BE2C (cell line): ENCODE measurements around the gene PERCC1.

Source experiments
- DNase-seq: peaks from one replicate; pipeline ENCODE4 v3.0.0-alpha.2; 2020
- H3K27me3 ChIP-seq: fragments of 250-450 bp; sonication (Bioruptor Pico); 2 replicates; pipeline ENCODE4 v1.5.1; 2020; ENCODE audit warnings: mild to moderate bottlenecking
- H3K36me3 ChIP-seq: fragments of 250-450 bp; sonication (Bioruptor Pico); 2 replicates; pipeline ENCODE4 v1.5.1; 2020; ENCODE audit warnings: mild to moderate bottlenecking
- H3K4me1 ChIP-seq: fragments of 250-450 bp; sonication (Bioruptor Pico); 2 replicates; pipeline ENCODE4 v1.5.1; 2020
- H3K4me3 ChIP-seq: 2 replicates; pipeline ENCODE4 v1.5.1; 2011; ENCODE audit warnings: low read depth, low read length
- H3K9me3 ChIP-seq: fragments of 250-450 bp; sonication (Bioruptor Pico); 2 replicates; pipeline ENCODE4 v1.5.1; 2020
- CTCF ChIP-seq: IDR thresholded peaks from 2 replicates; pipeline ENCODE4 v1.5.1; 2012; ENCODE audit warnings: mild to moderate bottlenecking, low read depth, low read length

PERCC1 gene

GRCh38 chr16:1414532-1415260 lies 16.2 kb upstream of the PERCC1 start, which contains the start of gene UNKL:
Gene UNKL (minus strand): TSS chr16:1414704. CDS start chr16:1414691, 13 bp downstream.
- H3K4me1 ChIP-seq, result no peaks in the 10 kb centered on the region
- peaks cover 7% of the 10 kb centered on the region; the same call in 1 of the 2 replicates for H3K36me3 ChIP-seq
- peak; percentile 87 for DNase-seq
- no peaks in the 10 kb centered on the region for H3K27me3 ChIP-seq
- H3K4me3 ChIP-seq, result peak within 1 kb of the TSS; percentile 69
- H3K9me3 ChIP-seq, result no peaks in the 10 kb centered on the region
- TF ChIP-seq CTCF, result no peak

GRCh38 chr16:1416521-1416941 lies 14.3 kb upstream of the PERCC1 start:
- no peak for DNase-seq
- no peaks in the 10 kb centered on the region for H3K27me3 ChIP-seq
- no peak overlapping the region for H3K4me3 ChIP-seq
- TF ChIP-seq CTCF, result no peak
- H3K4me1 ChIP-seq, result no peaks in the 10 kb centered on the region
- H3K36me3 ChIP-seq, result peaks cover 7% of the 10 kb centered on the region; the same call in 1 of the 2 replicates
- H3K9me3 ChIP-seq, result no peaks in the 10 kb centered on the region

GRCh38 chr16:1420111-1420539 lies 10.8 kb upstream of the PERCC1 start:
- DNase-seq, result no peak
- Histone ChIP-seq H3K4me1 (no peaks in the 10 kb centered on the region), H3K9me3 (no peaks in the 10 kb centered on the region), H3K27me3 (no peaks in the 10 kb centered on the region), H3K36me3 (peaks cover 7% of the 10 kb centered on the region; the same call in 1 of the 2 replicates), H3K4me3 (peak overlapping the region; percentile 100)
- TF ChIP-seq CTCF, result no peak

- H3K4me1 ChIP-seq, result no peaks in the 10 kb centered on the region
- no peak overlapping the region for H3K4me3 ChIP-seq
- TF ChIP-seq CTCF, result no peak
- H3K9me3 ChIP-seq, result no peaks in the 10 kb centered on the region
- DNase-seq, result no peak
- peaks cover 7% of the 10 kb centered on the region; the same call in 1 of the 2 replicates for H3K36me3 ChIP-seq
- no peaks in the 10 kb centered on the region for H3K27me3 ChIP-seq
These were observed 8.8 kb upstream of the PERCC1 start for GRCh38 chr16:1422076-1422475.

GRCh38 chr16:1424028-1424427 lies 6.8 kb upstream of the PERCC1 start:
- TF ChIP-seq CTCF, result no peak
- Histone ChIP-seq H3K4me3 (no peak overlapping the region), H3K36me3 (no peaks in the 10 kb centered on the region), H3K27me3 (no peaks in the 10 kb centered on the region), H3K9me3 (no peaks in the 10 kb centered on the region), H3K4me1 (no peaks in the 10 kb centered on the region)
- no peak for DNase-seq
